DMS 273 (cell line): ENCODE measurements around the gene EHD2.
"Not testable (repeated sequence)": the region's sequence is repeated elsewhere in the genome, so short reads cannot be mapped to it uniquely, and the experiment has no call there.

Experiments
- DNase-seq: peaks from one replicate; lab custom pipeline; 2025; ENCODE audit not compliant: unreplicated experiment; lab: John Stamatoyannopoulos, UW

Gene EHD2, protein sequence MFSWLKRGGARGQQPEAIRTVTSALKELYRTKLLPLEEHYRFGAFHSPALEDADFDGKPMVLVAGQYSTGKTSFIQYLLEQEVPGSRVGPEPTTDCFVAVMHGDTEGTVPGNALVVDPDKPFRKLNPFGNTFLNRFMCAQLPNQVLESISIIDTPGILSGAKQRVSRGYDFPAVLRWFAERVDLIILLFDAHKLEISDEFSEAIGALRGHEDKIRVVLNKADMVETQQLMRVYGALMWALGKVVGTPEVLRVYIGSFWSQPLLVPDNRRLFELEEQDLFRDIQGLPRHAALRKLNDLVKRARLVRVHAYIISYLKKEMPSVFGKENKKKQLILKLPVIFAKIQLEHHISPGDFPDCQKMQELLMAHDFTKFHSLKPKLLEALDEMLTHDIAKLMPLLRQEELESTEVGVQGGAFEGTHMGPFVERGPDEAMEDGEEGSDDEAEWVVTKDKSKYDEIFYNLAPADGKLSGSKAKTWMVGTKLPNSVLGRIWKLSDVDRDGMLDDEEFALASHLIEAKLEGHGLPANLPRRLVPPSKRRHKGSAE

DNA sequence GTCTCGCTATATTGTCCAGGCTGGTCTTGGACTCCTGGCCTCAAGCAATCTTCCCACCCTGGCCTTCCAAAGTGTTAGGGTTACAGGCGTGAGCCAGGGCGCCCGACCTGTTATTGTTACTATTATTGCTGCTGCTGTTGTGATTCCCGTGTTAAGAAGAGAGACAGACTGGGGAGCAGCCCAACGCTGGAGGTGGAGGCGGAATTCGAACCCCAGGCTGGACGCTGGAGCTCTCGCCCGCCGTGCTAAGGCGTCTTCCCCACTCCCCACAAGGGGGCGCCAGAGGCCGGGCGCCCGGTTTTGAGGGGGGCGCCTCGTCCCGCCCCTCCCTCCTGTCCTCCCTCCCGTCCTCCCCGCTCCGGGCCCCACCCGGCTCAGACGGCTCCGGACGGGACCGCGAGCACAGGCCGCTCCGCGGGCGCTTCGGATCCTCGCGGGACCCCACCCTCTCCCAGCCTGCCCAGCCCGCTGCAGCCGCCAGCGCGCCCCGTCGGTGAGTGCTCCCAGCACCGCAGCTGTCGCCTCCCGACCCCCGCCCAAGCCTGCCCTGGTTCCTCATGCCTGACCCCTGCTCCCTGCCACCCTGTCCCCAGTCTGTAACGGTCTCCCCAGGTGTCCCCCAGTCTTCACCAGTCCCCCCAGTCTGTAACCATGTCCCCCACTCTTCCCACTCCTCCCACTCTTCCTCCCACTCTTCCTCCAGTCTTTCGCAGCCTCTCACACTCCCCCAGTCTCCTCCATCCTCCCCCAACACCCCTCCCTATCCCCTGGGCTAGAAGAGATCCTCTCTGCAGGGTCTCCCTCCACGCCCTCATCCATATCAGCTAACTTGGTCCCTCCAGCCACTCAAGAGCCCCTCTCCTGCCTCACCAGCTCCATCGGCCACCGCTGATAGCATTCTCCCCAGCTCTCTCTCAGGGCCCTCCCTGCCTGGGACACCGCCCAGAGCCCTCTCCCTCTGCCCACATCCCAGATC lies at the start of gene EHD2:
EHD2 (plus strand) TSS at position 377 of the 976 bp plus-strand sequence. CDS start 3,191 bp downstream, outside the sequence.
- peak; percentile 84 for DNase-seq

DNA sequence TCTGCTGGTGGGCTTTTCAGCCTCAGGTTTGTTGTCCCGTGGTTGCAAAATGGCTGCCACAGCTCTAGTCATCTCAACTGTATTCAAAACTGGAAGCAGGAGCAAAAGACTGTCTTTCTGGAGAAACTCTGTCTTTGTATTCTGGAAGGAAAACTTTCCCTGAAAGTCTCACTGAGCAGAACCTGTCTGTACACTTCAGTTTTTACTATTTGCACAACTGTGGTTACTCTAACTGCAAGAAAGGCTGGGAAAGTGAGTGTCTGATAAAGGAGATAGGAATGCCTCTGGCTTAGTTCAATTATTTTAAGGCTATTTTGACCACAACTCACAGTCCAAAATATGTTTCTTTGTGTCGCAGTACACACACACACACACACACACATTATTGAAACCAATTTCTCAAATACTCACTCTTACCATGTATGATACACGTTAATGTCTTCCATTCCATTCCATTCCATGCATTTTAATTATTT lies 49.7 kb upstream of the EHD2 start:
- DNase-seq = no peak

DNA sequence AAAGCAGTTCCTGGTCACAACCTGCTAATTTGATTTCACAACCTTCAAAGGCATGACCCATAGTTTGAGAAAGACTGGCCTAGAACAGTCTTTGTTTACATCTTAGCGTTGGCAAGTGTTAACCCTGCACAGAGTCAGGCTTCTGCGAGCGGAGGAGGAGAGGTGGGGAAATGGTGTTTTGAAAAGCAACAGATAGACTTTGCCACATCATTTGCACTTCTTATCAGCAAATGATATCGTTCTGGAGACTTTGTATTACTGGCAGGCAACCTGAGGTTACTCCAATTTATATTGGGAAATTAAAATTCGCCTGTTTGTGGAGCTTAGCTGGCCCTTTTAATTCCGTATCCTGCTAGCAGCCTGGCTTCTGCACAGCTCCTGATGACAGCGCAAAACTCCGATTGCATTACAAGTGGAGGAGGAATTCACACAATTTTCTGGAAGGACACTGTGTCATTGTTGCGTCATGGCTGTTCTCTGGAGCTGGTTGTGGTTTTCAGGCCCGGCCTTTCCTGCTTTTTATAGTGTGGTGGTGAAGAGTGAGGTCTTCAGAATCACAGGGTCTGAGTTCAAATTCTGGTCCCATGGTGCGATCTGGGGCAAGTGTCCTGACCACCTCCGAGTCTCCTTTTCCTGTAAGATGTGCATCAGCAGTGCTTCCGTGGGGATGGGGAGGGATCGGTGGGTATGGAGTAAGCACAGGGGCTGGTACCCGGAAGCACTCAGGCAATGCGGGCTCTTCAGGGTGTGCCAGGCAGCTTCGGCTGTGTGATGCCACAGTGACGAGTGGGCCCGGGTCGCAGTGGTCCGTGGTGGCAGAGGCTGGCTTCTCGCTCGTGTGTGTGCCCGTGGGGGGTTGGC lies 49.1 kb upstream of the EHD2 start:
- DNase-seq = no peak

DNA sequence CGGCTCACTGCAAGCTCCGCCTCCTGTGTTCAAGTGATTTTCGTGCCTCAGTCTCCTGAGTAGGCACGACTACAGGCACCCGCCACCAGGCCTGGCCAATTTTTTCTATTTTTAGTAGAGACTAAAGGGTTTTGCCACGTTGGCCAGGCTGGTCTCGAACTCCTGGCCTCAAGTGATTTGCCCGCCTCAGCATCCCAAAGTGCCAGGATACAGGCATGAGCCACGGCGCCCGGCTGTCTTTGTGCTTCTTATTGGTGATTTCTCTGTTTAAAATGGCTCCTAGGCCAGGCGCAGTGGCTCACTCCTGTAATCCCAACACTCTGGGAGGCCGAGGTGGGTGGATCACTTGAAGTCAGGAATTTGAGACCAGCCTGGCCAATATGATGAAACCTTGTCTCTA lies 44.7 kb upstream of the EHD2 start:
- not testable (repeated sequence) for DNase-seq

DNA sequence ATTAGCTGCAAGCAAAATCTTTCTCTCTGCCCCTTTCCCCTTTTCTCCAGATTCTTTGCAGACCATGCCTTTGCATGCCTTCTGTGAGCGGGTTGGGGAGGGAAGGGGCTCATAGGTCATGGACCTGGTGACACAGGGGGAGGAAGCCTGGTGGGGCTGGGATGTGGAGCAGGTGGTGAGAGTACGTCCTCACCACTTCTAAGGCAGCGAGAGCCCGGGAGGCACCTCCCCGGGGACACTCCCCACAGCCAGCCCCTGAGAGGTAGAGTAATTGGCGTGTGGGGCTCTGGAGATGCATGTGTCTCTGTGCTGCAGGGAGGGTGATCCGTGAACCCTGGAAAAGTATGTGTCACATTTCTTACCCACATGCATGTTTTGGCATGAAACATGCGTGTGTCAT lies 42.5 kb upstream of the EHD2 start:
- no peak for DNase-seq

DNA sequence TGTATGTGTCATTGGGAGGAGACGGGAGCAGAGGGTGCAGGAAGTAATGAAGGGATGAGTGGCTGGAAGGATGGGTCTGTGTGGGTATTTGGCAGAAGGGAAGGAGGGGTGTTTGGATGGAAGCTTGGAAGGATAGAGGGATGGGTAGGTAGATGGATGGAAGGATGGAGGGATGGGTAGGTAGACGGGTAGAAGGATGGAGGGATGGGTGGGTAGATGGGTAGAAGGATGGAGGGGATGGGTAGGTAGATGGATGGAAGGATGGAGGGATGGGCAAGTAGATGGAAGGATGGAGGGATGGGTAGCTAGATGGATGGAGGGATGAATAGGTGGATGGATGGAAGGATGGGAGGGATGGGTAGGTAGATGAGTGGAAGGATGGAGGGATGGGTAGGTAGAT lies 41.7 kb upstream of the EHD2 start:
- DNase-seq = no peak

DNA sequence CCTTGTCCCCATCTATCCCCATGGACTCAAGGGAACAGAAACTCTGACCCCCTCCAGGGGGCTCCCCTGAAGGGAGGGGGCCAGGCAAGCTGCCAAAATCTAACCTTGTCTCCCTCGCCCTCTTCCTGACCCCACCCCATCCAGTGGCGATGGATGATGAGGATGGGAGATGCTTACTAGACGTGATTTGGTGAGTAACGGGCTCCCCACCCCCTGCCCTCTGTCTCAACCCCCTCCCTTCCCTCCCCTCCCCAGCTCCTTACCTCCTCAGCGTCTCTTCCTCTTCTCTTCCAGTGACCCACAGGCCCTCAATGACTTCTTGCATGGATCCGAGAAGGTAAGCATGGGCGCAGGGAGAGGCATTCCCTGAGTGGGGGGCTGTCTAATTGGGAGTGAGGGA lies 39.8 kb upstream of the EHD2 start:
- DNase-seq = no peak

DNA sequence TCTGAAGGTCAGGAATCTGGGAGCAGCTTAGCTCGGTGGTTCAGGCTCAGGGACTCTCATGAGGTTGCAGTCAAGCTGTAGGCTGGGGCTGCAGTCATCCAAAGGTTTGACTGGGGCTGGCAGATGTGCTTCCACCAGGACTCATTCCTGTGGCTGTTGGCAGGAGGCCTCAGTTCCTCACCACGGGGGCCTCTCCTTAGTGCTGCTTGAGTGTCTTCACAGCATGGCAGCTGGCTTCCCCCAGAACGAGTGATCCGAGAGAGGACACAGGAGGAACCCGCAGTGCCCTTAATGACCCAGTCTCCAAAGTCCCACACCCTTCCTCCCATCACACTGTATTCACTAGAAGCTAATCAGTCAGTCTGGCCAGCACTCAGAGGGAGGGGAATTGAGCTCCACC lies 38.7 kb upstream of the EHD2 start:
- DNase-seq = no peak

DNA sequence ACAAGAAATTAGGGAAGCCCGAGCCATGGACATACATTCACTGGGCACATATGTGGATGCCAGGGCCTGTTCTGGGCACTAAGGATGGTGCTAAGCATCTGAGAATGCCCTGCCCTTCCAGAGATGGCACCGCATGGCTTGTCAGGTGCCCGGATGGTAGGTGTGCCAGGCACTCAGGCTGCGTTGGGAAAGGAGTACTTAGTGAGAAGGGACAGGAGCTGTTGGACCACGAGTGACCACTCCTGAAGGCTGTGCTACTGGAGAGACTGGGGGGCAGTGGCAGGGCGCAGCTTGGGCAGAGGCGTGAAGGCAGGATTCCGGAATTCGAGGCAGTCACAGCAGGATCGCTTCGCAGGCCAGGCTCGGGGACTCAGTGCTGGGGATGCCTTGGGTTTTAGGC lies 38.0 kb upstream of the EHD2 start:
- no peak for DNase-seq

DNA sequence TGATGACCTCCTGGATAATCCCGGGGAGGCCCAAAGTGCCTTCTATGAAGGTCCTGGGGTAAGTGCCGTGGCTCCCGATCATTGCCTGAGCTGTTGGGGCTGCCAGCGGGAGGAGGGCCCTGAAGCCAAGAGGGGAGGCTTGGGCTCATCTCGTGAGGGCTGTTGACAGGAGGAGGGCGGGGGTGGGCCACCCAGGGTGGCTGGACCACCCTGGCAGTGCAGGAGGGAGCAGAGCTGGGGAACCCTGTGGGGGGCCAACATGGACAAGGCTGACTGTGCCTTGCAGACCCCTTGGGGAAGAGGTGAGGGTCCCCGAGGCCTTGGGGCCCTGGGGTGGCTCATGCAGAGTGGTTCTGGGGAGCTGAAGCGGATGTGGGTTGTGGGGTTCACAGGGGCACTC lies 37.4 kb upstream of the EHD2 start:
- DNase-seq = no peak

DNA sequence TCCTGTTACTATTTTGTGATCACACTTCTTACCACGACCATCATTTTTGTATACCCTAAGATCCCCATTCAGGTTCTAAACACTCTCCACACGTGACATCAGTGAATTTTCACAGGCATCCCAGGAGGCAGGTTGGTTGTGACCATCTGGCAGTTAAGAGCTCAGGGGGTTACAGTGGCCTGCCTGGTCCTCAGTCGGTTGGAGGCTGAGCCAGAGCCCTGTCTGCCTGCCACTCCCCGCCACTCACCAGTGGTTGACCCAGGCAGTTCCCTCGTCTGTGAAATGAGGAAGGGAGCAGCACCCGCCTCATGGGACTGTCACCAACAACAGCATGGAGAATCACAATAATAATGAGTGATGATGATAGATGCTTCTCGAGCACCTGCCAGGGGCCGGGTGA lies 36.4 kb upstream of the EHD2 start:
- DNase-seq = peak; percentile 23

DNA sequence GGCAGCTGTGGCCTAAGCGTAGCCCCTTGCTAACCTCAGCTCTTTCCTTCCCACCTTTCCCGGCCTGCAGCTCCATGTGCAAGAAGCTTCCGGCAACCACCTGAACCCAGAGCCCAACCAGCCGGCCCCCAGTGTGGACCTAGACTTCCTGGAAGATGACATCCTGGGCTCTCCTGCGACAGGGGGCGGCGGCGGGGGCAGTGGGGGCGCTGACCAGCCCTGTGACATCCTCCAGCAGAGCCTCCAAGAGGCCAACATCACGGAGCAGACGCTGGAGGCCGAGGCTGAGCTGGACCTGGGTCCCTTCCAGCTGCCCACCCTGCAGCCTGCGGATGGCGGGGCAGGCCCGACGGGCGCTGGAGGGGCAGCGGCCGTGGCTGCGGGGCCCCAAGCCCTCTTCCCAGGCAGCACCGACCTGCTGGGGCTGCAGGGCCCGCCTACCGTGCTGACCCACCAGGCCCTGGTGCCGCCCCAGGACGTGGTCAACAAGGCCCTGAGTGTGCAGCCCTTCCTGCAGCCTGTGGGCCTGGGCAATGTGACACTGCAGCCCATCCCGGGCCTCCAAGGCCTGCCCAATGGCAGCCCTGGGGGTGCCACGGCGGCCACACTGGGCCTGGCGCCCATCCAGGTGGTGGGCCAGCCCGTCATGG lies 33.8 kb upstream of the EHD2 start:
- no peak for DNase-seq

DNA sequence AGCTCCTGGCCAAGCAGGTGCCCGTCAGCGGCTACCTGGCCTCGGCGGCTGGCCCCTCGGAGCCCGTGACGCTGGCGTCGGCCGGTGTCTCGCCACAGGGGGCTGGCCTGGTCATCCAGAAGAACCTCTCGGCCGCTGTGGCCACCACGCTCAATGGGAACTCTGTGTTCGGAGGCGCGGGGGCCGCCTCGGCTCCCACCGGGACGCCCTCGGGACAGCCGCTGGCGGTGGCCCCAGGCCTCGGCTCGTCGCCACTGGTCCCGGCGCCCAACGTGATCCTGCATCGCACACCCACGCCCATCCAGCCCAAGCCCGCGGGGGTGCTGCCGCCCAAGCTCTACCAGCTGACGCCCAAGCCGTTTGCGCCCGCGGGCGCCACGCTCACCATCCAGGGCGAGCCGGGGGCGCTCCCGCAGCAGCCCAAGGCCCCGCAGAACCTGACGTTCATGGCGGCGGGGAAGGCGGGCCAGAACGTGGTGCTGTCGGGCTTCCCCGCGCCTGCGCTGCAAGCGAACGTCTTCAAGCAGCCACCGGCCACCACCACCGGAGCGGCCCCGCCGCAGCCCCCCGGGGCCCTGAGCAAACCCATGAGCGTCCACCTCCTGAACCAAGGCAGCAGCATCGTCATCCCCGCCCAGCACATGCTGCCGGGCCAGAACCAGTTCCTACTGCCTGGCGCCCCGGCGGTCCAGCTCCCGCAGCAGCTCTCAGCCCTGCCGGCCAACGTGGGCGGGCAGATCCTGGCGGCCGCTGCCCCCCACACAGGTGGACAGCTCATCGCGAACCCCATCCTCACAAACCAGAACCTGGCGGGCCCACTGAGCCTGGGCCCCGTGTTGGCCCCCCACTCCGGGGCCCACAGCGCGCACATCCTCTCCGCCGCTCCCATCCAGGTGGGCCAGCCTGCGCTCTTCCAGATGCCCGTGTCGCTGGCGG lies 33.0 kb upstream of the EHD2 start:
- no peak for DNase-seq

DNA sequence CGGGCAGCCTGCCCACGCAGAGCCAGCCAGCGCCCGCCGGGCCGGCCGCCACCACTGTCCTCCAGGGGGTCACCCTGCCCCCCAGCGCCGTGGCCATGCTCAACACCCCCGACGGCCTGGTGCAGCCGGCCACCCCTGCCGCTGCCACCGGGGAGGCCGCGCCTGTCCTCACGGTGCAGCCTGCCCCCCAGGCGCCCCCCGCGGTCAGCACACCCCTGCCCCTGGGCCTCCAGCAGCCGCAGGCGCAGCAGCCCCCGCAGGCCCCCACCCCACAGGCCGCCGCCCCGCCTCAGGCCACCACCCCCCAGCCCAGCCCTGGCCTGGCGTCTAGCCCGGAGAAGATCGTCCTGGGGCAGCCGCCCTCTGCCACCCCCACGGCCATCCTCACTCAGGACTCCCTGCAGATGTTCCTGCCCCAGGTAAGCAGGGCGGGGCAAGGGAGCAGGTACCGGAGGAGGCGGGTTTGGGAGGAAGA lies 32.3 kb upstream of the EHD2 start:
- no peak for DNase-seq

DNA sequence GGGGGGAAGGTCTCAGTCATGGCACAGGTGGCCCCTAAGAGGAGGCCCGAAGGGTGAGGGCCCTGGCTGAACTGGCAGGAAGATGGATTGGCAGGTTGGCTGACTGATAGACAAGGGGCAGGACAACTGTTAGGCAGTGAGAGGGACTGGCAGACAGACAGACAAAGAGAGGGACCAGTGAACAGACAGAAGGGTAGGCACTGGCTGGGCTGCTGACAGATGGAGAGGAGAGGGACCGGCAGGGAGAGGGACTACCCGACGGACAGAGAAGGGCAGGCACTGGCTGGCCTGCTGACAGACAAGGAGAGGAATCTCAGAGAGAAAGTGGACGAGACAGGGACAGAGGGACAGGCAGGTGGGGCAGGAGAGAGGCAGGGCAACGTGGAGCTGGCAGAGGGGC lies 31.8 kb upstream of the EHD2 start:
- no peak for DNase-seq

DNA sequence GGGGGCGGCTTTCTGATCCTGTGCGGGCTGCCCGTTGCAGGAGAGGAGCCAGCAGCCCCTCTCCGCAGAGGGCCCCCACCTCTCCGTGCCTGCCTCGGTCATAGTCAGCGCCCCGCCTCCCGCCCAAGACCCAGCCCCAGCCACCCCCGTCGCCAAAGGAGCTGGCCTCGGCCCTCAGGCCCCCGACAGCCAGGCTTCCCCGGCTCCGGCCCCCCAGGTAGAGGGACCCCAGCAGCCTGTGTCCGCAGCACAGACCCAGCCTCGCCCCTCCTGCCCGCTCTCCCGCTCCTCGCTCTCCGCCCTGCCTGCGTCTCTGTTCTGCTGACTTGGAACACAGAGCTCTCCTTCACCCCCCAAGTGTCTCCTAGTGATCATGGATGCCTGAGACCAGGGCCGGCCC lies 31.3 kb upstream of the EHD2 start:
- no peak for DNase-seq

DNA sequence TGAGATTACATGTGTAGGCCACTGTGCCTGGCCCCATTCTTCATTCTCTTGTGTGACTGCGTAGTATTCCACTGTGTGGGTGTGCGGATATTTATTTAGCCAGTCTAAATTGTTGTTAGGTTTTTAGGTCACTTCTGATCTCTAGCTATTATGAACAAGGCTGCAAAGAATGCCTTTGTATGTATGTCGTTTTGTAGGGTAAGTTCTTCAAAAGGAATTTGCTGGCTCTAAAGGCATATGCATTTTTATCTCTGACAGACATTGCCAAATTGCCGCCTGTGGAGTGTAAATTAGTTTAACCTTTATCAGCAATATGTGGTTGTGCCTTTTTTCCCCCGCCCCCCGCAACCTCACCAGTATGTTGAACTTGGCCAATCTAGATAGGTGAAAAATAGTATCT lies 30.3 kb upstream of the EHD2 start:
- DNase-seq = no peak

DNA sequence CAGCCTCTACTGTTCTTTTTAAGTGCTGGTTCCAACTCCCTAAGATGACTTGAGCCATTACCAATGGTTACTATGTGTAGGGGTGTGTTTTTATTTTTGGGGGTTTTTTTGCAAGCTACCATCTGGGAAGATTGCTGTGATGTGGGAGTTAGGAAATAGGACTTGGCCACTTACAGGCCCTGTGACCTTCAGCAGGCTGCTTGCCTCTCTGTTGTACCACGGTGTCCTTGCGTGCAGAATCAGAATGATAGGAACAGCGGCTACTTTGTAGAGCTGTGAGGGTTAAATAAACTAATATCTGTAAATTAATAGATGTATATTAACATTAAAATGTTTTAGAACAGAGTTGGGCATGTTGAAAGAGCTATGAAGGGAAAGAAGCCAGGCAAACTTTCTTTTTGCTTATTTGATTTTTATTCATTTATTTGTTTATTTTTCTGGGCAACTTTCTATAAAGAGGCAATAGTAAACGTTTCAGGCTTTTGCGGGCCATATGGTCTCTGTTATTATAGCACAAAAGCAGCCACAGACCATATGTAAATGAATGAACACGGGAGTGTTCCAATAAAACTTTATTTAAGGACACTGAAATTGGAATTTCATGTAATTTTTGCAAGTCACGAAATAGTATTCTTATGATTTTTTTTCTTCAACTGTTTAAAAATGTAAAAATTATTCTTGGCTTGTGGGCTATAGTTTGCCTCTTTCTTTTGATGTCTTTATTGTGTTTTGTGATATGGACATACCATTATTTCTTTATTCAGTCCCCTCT lies 26.4 kb upstream of the EHD2 start:
- peak; percentile 26 for DNase-seq
